ENCODE data around the gene PSKH1.

DNA sequence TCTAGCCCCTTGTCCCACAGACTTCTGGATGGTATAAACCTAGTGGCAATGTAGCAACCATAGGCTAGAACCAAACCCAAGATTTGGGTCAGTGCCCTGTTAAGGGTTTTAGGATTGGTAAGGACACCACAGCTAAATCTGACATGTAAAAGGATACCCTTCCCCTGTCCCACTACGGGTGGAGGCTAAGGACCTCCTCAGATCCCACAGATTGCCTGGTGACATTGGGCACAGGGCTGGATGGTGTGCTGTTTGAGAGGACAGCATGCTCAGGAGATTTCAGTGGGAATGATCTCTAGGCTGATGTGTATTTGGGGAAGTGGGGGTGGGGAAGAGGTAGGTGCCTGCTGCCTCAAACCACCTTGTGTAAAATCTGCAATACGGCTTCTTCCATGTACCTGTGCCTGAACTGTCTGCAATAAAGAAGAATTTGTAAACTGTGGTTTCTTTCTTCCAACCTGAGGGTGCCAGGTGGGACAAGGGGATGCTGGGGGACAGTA is 20.9 kb upstream of the PSKH1 start:
- no peak for TF ChIP-seq CEBPB (IDR thresholded peaks at IDR 0.05)
- no peak for TF ChIP-seq JUNB (IDR thresholded peaks at IDR 0.05)
- TF ChIP-seq, protein P1, sequence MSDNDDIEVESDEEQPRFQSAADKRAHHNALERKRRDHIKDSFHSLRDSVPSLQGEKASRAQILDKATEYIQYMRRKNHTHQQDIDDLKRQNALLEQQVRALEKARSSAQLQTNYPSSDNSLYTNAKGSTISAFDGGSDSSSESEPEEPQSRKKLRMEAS (IDR thresholded peaks at IDR 0.05) = no peak
- TF ChIP-seq, protein P2, sequence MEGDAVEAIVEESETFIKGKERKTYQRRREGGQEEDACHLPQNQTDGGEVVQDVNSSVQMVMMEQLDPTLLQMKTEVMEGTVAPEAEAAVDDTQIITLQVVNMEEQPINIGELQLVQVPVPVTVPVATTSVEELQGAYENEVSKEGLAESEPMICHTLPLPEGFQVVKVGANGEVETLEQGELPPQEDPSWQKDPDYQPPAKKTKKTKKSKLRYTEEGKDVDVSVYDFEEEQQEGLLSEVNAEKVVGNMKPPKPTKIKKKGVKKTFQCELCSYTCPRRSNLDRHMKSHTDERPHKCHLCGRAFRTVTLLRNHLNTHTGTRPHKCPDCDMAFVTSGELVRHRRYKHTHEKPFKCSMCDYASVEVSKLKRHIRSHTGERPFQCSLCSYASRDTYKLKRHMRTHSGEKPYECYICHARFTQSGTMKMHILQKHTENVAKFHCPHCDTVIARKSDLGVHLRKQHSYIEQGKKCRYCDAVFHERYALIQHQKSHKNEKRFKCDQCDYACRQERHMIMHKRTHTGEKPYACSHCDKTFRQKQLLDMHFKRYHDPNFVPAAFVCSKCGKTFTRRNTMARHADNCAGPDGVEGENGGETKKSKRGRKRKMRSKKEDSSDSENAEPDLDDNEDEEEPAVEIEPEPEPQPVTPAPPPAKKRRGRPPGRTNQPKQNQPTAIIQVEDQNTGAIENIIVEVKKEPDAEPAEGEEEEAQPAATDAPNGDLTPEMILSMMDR (IDR thresholded peaks at IDR 0.05) = no peak
- TF ChIP-seq SMC3 (IDR thresholded peaks at IDR 0.05) = no peak
- TF ChIP-seq, protein P3, sequence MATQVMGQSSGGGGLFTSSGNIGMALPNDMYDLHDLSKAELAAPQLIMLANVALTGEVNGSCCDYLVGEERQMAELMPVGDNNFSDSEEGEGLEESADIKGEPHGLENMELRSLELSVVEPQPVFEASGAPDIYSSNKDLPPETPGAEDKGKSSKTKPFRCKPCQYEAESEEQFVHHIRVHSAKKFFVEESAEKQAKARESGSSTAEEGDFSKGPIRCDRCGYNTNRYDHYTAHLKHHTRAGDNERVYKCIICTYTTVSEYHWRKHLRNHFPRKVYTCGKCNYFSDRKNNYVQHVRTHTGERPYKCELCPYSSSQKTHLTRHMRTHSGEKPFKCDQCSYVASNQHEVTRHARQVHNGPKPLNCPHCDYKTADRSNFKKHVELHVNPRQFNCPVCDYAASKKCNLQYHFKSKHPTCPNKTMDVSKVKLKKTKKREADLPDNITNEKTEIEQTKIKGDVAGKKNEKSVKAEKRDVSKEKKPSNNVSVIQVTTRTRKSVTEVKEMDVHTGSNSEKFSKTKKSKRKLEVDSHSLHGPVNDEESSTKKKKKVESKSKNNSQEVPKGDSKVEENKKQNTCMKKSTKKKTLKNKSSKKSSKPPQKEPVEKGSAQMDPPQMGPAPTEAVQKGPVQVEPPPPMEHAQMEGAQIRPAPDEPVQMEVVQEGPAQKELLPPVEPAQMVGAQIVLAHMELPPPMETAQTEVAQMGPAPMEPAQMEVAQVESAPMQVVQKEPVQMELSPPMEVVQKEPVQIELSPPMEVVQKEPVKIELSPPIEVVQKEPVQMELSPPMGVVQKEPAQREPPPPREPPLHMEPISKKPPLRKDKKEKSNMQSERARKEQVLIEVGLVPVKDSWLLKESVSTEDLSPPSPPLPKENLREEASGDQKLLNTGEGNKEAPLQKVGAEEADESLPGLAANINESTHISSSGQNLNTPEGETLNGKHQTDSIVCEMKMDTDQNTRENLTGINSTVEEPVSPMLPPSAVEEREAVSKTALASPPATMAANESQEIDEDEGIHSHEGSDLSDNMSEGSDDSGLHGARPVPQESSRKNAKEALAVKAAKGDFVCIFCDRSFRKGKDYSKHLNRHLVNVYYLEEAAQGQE (IDR thresholded peaks at IDR 0.05) = no peak
